NCI-H524 (cell line): ENCODE results near the gene RIC8B.
A peak's percentile ranks its signal among the peaks of the same experiment; 100 is the strongest.
"Not testable (repeated sequence)": the region's sequence is repeated elsewhere in the genome, so short reads cannot be mapped to it uniquely, and the experiment has no call there.

Experiments used
- DNase-seq, 2 experiments: peaks; one replicate each; lab custom pipeline; 2025; lab: John Stamatoyannopoulos, UW

The RIC8B gene

DNA sequence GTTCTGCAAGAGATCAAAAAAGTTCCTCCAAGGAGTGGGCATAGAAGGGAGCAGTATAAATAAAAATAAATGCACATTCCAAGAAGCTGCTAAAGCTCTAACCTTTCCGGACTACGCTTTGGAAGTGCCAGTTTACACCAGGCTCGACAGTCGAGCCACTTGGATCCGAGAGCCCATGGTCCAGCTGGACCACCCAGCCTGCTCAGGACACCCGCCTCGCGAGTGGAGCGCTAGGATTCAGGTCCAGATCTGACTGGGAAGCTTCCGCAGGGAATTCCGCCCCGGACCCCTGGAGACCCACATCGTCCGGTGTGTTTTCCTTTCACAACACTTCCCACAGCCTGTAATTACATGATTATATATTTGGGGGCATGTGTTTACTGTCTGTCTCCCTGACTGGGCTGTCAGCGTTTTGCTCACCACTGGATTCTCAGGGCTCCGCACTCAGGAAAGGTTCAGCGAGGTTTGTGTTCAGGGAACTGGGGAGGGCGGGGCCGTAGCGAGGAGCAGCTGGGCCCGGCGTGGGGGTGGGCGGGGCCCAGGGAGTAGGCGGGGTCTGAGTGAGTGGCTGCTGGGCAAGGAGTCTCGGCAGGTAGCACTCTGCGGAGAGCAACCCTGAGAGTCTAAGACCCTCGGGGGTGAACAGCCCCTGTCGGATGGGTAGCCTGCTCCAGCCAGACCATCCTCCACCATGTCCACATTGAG, 128.9 kb downstream of the RIC8B start:
- DNase-seq = peak in 1 of 2 experiments; percentile 64

DNA sequence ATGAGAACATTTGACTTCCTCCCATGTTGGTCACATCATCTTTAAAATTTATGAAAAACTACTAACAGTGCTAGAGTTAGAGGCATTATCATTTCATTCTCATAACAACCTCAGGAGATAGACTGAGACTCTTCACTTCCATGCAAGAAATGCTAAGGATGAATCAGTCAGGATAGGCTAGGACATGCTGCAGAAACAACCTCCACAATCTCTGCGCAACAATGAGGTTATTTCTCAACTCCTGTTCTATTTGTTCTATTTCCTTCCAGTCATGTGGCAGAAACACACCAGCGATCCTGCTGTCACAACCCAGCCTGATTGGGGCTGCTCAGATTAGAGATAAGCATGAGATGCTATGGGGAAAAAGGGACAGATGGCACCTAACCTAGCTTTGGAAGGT, 132.2 kb downstream of the RIC8B start:
- DNase-seq = peak in 1 of 2 experiments; percentile 54

DNA sequence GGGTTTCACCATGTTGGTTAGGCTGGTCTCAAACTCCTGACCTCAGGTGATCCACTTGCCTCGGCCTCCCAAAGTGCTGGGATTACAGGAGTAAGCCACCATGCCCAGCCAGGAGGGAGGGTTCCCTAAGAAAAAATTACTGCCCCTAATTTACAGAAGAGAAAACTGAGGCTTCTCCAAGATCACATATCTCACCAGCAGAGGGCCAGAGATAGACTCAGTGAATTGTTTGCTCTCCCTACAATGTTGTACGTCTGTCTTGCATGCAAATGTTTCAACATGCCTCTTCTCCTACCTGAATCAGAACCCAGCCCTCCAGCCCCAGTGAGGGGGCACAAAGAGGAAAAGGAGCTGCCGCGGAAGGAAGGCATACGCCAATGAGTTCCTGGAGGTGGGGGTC, 132.9 kb downstream of the RIC8B start:
- no peak for DNase-seq

DNA sequence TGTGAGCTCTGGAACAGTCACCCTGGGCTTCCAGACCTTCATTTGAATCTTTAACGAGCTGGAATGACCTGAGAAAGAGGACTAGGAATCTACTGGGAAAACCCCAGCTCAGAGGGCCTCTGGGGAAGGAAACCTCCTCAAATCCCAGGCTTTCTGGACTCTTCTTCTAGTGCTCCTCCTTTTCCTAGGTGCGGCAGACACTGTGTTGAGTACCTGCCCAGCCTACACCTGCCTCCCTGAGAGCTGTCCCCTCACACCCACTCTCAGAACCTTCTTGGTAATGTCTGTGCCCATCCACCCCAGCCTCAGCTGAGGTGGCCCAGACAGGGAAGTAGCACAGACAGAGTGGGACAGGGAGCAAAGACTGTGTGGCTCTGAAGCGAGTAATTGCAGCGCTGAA, 133.4 kb downstream of the RIC8B start:
- no peak for DNase-seq

DNA sequence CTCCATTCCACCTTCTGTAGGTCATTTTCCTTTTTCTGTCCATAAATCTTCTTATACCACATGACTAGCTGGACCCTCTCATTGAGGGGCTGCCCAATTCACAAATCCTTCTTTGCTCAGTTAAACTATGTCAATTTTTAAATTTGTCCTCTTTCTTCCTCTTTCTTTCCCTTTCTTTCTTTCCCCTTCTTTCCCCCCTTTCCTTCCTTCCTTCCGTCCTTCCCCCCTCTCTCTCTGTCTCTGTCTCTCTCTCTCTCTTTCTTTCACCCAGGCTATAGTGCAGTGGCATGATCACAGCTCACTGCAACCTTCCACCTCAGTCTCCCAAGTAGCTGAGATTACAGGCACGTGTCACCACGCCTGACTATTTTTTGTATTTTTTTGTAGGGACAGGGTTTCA, 134.1 kb downstream of the RIC8B start:
- DNase-seq = no peak

DNA sequence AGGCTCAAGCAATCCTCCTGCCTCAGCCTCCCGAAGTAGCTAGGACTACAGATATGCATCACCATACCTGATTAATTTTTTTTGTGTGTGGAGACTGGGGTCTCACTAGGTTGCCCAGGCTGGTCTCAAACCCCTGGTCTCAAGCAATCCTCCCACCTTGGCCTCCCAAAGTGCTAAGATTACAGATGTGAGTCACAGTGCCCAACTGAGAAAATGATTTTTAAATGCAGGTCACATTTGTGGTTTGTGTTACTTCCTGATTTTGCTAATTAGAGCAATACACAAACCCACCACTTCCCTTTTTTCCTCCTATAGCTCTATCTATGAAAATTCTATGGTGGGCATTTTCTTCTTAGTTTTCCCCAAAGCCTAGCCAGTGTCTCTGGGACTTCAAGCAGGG, 135.7 kb downstream of the RIC8B start:
- DNase-seq = no peak

DNA sequence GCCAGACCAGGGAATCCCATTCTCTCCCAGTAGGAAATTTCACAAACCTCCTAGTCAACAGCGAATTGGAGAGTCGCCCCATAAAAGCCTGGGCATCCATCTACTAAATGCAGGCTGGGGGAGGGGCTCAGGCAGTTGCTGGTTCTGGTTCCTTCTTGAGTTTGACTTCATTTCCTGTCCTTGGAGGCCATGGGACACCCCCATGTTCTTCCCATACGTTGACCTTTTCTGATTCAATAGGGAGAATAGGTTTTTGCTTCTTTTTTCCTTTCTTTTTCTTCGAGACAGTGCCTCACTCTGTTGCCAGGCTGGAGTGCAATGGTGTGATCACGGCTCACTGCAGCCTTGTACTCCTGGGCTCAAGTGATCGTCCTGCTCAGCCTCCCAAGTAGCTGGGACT, 137.1 kb downstream of the RIC8B start:
- DNase-seq = no peak

DNA sequence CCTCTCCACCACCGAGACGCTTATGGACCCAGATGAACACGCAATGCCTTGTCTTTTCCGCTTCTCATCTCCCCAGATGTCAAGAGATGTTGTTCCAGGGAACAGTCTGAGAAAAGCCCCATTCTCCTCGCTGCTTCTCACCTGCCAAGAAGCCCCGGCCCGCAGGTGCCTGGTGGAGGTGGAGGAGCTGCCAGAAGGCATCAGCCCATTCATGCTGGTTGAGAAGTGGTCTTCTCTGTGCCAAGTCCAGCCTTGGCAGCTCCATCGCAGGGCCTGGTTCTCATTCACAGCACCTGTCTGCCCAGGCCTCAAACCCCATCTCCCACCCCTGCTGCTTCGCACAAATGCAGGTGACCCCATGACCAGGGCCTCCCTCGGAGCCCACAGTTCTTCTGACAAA, 139.0 kb downstream of the RIC8B start:
- no peak for DNase-seq

DNA sequence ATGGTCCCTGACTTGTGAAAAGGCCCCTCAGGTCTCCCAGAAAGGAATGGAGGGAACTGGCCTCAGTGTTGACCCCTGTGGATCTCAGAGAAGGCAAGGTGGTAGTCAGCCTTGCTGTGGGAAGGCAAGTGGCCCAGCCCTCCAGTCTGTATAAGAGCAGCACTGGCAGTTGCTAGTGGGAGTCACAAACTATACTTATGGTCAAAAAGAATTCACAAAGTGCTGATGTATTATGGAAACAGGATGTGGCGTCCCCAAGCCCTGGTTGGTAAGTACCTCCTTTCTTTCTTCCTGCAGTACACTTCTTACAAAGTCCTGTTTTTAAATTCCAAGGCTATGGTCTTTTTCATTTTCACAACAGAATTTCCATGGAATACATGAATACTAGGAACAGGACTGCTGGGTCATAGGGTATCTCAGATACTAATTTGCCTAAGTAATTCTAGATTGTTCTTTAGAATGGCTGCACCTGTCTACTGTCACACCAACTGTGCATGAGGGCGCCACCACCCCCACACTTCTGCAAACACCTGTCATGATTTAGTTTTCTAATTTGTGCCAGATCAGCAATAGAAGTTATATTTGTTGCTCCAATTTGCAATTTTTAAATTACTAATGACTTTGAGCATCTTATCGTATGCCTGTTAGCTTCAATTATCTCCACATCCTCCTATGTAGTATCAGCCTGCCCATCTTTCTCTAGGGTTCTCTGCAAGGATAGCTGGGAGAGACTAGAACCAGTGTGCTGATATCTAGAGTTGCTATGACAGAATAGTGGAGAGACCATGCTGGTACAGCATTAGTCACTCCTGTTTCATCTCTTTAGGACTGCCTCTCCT, 140.5 kb downstream of the RIC8B start:
- no peak for DNase-seq

DNA sequence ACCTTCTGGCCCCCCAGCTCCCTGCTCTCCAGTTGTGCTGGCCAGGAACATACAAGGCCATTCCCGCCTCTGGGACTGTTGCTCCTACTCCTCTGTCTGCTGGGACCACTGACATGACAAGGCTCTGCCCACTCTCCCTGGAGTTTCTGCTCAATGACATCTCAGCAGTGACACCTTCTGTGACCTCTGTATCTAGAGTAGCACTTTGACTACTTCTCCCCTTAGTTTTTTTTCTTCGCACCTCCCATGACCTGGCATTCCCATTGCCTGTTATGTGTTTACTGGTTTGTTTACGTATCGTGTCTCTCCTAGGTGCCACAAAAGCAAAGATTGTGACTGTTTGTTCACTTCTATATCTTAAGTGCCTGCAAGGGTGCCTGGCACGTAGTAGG, 141.1 kb downstream of the RIC8B start:
- DNase-seq = no peak

DNA sequence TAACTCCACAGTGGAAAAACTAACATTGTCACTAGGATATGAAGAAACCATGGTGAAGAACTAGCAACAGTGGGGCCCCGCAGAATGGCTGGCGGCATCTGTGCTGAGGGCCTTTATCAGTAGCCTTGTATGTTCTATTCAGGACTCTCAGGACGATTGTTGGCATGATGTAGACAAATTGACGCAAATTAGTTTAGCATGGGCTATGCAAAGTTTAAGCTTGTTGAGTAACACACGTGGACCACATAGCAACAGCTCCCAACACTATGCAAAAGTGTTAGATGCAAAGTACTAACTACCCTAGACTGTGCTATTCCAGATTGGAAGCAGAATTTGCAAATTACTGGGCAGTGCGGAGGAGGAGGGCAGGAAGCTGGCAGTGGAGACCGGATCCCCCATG, 143.0 kb downstream of the RIC8B start:
- no peak for DNase-seq

DNA sequence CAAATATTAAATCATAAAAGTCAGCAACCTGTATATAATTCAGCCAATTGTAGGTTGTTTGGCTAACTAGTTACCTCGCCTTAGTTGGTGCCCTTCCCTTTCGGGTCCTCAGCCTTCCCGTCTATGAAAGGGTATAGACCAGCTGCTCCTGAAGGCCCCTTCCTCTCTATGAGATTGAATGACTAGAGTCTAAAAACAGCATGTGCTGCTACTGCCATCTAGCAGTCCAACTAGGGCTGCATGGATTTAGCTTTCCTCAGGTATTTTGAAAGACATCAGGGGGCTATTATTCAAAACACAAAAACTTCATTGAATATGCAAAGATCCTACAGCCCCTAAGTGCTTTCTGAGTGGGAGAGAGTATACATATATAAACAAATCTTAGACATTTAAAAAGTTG, 144.3 kb downstream of the RIC8B start:
- DNase-seq = peak in 1 of 2 experiments; percentile 67

DNA sequence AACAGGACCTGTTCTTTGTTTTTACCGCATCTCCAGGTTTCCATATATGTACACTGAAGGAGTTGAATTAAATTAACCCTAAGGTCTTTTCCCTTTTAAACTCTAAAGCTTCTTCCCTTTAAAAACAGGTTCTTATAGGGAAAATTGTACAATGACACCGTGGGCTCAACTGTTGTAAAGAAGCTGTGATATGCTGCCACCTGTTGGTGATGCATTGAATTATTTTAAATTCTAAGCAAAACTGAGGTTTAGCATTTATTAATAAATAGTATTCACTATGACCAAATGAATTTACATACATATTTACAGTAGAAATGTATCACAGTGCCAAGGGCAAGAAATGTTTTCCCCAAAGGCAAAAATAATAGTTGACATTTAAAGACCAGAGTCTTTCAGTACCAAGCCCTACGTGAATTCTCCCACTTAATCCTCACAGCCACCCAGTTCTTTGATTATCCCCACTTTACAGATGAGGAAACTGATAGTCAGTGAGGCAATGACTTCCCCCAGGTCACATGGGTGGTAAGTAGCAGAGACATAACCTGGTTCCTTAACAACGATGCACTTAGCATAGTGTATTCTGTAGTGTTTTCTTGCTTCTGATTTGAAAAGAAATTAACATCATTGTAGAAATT, 145.5 kb downstream of the RIC8B start:
- DNase-seq = peak; percentile 19 to 45

DNA sequence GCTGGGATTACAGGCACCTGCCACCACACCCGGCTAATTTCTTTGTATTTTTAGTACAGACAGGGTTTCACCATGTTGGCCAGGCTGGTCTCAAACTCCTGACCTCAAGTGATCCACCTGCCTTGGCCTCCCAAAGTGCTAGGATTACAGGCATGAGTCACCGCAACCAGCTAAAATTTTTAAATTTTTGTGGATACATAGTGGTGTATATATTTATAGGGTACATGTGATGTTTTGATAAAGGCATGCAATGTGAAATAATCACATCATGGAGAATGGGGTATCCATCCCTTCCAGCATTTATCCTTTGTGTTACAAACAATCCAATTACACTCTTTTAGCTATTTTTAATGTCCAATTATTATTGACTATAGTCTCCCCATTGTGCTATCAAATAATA, 147.5 kb downstream of the RIC8B start:
- not testable (repeated sequence) for DNase-seq

DNA sequence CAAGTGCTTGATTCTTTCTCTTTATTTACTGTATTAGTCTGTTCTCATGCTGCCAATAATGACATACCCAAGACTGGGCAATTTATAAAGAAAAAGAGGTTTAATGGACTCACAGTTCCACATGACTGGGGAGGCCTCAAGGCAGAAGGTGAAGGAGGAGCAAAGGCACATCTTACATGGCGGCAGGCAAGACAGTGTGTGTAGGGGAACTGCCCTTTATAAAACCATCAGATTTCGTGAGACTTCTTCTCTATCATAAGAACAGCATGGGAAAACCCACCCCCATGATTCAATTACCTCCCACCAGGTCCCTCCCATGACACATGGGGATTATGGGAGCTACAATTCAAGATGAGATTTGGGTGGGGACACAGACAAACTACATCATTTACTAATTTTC, 149.1 kb downstream of the RIC8B start:
- DNase-seq = not testable (repeated sequence)

DNA sequence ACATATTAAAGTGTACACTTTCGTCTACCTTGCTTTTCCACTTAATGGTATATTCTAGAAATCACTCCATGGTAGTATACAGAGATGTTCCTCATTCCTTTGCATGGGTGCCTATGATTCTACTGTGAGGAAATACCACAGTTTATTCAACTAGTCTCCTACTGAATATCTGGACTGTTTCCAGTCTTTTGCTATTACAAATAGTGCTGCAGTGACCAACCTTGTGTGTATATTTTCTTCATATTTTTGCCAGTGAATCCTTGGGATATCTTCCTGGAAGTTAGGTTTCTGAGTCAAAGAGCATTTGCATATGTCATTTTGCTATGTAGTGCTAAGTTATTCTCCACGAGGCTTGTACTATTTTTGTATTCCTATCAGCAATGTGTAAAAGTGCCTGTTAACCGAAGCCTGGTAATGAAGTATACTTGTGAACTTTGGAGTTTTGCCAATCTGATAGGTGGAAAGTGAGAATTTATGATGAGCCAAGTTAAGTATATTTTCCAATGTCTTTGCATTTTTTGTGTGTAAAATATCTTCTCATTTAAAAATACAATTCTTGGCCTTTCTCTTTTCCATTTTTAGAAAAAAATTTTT, 149.9 kb downstream of the RIC8B start:
- no peak for DNase-seq

DNA sequence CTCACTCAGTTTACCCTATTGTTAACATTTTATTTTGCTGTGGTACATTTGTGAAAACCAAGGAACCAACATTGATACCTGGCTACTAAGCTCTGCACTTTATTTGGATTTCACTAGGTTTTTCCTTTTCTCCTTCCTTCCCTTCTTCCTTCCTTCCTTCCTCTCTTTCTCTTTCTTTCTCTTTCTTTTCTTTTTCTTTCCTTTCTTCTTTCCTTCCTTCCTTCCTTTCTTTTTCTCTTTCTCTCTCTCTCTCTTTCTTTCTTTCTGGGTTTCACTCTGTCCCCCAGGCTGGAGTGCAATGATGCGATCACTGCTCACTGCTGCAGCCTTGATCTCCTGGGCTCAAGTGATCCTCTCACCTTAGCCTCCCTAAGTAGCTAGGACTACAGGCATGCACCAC, 152.2 kb downstream of the RIC8B start:
- no peak for DNase-seq

DNA sequence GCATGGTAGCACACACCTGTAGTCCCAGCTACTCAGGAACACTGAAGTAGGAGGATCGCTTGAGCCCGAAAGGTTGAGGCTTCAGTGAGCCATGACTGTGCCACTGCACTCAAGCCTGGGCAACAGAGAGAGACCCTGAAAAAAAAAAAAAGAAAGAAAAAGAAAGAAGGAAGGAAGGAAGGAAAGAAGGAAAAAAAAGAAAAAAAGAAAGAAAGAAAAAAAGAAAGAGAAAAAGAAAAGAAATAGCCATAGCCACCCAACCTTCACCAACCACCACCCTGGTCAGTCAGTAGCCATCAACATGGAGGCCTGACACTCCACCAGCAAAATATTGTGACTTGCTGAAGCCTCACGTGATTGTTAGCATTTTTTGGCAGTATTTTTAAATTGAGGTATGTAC, 159.8 kb downstream of the RIC8B start:
- no peak for DNase-seq
